WERI-Rb-1 (cell line): ENCODE results near the gene ATP1A2.

ENCODE experiments used
- DNase-seq: peaks from one replicate; pipeline ENCODE4 v3.0.0-alpha.2; 2020
- H3K27ac ChIP-seq: fragments of 250-450 bp; sonication (Bioruptor Pico); 2 replicates; pipeline ENCODE4 v1.5.1; 2020; ENCODE audit warnings: mild to moderate bottlenecking, moderate library complexity
- H3K27me3 ChIP-seq: fragments of 250-450 bp; sonication (Bioruptor Pico); 2 replicates; pipeline ENCODE4 v1.5.1; 2021; ENCODE audit warnings: mild to moderate bottlenecking, low read depth, moderate library complexity; ENCODE audit not compliant: insufficient read depth, severe bottlenecking
- H3K36me3 ChIP-seq: fragments of 250-450 bp; sonication (Bioruptor Pico); 2 replicates; pipeline ENCODE4 v1.5.1; 2020; ENCODE audit warnings: mild to moderate bottlenecking, moderate library complexity
- H3K4me3 ChIP-seq: 2 replicates; pipeline ENCODE4 v1.5.1; 2011; ENCODE audit warnings: low read depth, mild to moderate bottlenecking, control low read depth, low read length
- H3K9me3 ChIP-seq: fragments of 250-450 bp; sonication (Bioruptor Pico); 2 replicates; pipeline ENCODE4 v1.5.1; 2021; ENCODE audit warnings: mild to moderate bottlenecking, moderate library complexity; ENCODE audit not compliant: severe bottlenecking
- CTCF ChIP-seq: IDR thresholded peaks from 2 replicates; pipeline ENCODE4 v1.5.1; 2011; ENCODE audit warnings: low read depth, mild to moderate bottlenecking, control low read depth, inconsistent platforms, low read length

Gene ATP1A2

GRCh38 chr1:160191756-160192155, 76.2 kb downstream of the ATP1A2 start:
- Histone ChIP-seq H3K9me3 (no peaks in the 10 kb centered on the region), H3K36me3 (no peaks in the 10 kb centered on the region), H3K4me3 (no peak overlapping the region), H3K27ac (no peak overlapping the region), H3K27me3 (no peaks in the 10 kb centered on the region)
- TF ChIP-seq CTCF, result no peak
- no peak for DNase-seq

GRCh38 chr1:160192234-160192633, 76.7 kb downstream of the ATP1A2 start:
- H3K27me3 ChIP-seq, result no peaks in the 10 kb centered on the region
- H3K4me3 ChIP-seq, result no peak overlapping the region
- no peaks in the 10 kb centered on the region for H3K9me3 ChIP-seq
- no peak for DNase-seq
- no peak for TF ChIP-seq CTCF
- no peaks in the 10 kb centered on the region for H3K36me3 ChIP-seq
- no peak overlapping the region for H3K27ac ChIP-seq
